ENCODE results near the gene DPP3. TPM values are rescaled to one million over a fixed set of nuclear protein-coding genes. Genes with fewer than 3 reads are reported as not detected.
"Not testable (repeated sequence)": the region's sequence is repeated elsewhere in the genome, so short reads cannot be mapped to it uniquely, and the experiment has no call there.

DPP3 gene
- total RNA-seq, 1 donor from 2014 or later = 94.0 TPM

- intact Hi-C loops (cut with micrococcal nuclease) = no loop called here
These were observed 49.4 kb downstream of the DPP3 start for GRCh38 chr11:66529655-66530054.

- intact Hi-C loops (cut with micrococcal nuclease) = no loop called here
These were observed 50.9 kb downstream of the DPP3 start for GRCh38 chr11:66530927-66531709.

GRCh38 chr11:66531841-66532240 lies 51.6 kb downstream of the DPP3 start:
- intact Hi-C loops (cut with micrococcal nuclease) = no loop called here

GRCh38 chr11:66532784-66533183 lies 52.5 kb downstream of the DPP3 start:
- intact Hi-C loops (cut with micrococcal nuclease) = no loop called here

GRCh38 chr11:66539170-66539869 lies 59.1 kb downstream of the DPP3 start:
- intact Hi-C loops (cut with micrococcal nuclease) = no loop called here

- intact Hi-C loops (cut with micrococcal nuclease) = no loop called here
These were observed 59.6 kb downstream of the DPP3 start for GRCh38 chr11:66539870-66540213.

- intact Hi-C loops (cut with micrococcal nuclease) = not testable (repeated sequence)
These were observed 60.4 kb downstream of the DPP3 start for GRCh38 chr11:66540598-66540997.

- intact Hi-C loops (cut with micrococcal nuclease) = no loop called here
These were observed 61.7 kb downstream of the DPP3 start for GRCh38 chr11:66541892-66542291.

GRCh38 chr11:66542362-66542761 lies 62.1 kb downstream of the DPP3 start:
- intact Hi-C loops (cut with micrococcal nuclease) = no loop called here

GRCh38 chr11:66543263-66544107 lies 63.3 kb downstream of the DPP3 start:
- intact Hi-C loops (cut with micrococcal nuclease) = no loop called here

GRCh38 chr11:66544952-66545351 lies 64.7 kb downstream of the DPP3 start:
- intact Hi-C loops (cut with micrococcal nuclease) = not testable (repeated sequence)

- intact Hi-C loops (cut with micrococcal nuclease) = loop anchor here (1.0 to 2.0 kb wide), 12 partner anchors 13 to 257 kb away; partner anchors contain the start of genes BBS1, CCDC87, CCS and DPP3
These were observed 65.6 kb downstream of the DPP3 start, which contains the start of gene ZDHHC24 for GRCh38 chr11:66545701-66546367. TSS of gene ZDHHC24 (minus strand) at chr11:66546048. CDS start at chr11:66546003, 45 bp downstream.

- intact Hi-C loops (cut with micrococcal nuclease) = loop anchor here (1.0 to 2.0 kb wide), 12 partner anchors 13 to 257 kb away; partner anchors contain the start of genes BBS1, CCDC87, CCS and DPP3
These were observed 66.2 kb downstream of the DPP3 start, which contains the start of gene ACTN3 for GRCh38 chr11:66546368-66546965. TSS of gene ACTN3 (plus strand) at chr11:66546903. CDS start at chr11:66546938, 35 bp downstream.

- intact Hi-C loops (cut with micrococcal nuclease) = loop anchor here (1.0 to 2.0 kb wide), 12 partner anchors 12 to 258 kb away; partner anchors contain the start of genes BBS1, CCDC87, CCS and DPP3
These were observed 66.9 kb downstream of the DPP3 start for GRCh38 chr11:66546966-66547661.

GRCh38 chr11:66547662-66548009 lies 67.4 kb downstream of the DPP3 start:
- intact Hi-C loops (cut with micrococcal nuclease) = loop anchor here (2.0 kb wide), 1 partner anchor 69 kb away; the partner anchor contains the start of gene RBM14

GRCh38 chr11:66548041-66548440 lies 67.8 kb downstream of the DPP3 start:
- intact Hi-C loops (cut with micrococcal nuclease) = no loop called here

GRCh38 chr11:66548774-66549630 lies 68.8 kb downstream of the DPP3 start:
- intact Hi-C loops (cut with micrococcal nuclease) = no loop called here

- intact Hi-C loops (cut with micrococcal nuclease) = no loop called here
These were observed 69.5 kb downstream of the DPP3 start for GRCh38 chr11:66549696-66550095.

- intact Hi-C loops (cut with micrococcal nuclease) = no loop called here
These were observed 70.7 kb downstream of the DPP3 start for GRCh38 chr11:66550887-66551286.

Measured in T-helper 1 cell treated with Interleukin-12 subunit alpha and Interleukin-12 subunit beta and Interleukin-4 antibody, amounts not matched to agents 30 ng/mL and 1 ng/mL, for 36 hours (primary cell).